ENCODE results near the gene C1QTNF8.

Gene C1QTNF8

GRCh38 chr16:1043881-1044451 lies 52.1 kb downstream of the C1QTNF8 start:
- H3K4me3 ChIP-seq (ENCODE audit: low read depth, low read length) = no peak overlapping the region
- no peak for DNase-seq (ENCODE audit: low read depth, low spot score)
- TF ChIP-seq, protein P1, sequence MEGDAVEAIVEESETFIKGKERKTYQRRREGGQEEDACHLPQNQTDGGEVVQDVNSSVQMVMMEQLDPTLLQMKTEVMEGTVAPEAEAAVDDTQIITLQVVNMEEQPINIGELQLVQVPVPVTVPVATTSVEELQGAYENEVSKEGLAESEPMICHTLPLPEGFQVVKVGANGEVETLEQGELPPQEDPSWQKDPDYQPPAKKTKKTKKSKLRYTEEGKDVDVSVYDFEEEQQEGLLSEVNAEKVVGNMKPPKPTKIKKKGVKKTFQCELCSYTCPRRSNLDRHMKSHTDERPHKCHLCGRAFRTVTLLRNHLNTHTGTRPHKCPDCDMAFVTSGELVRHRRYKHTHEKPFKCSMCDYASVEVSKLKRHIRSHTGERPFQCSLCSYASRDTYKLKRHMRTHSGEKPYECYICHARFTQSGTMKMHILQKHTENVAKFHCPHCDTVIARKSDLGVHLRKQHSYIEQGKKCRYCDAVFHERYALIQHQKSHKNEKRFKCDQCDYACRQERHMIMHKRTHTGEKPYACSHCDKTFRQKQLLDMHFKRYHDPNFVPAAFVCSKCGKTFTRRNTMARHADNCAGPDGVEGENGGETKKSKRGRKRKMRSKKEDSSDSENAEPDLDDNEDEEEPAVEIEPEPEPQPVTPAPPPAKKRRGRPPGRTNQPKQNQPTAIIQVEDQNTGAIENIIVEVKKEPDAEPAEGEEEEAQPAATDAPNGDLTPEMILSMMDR (IDR thresholded peaks at IDR 0.05; ENCODE audit: low read depth, low read length) = no peak
- in situ Hi-C loops (cut with HindIII; ENCODE audit: low sequenced_read_pairs) = no loop called here

DNA sequence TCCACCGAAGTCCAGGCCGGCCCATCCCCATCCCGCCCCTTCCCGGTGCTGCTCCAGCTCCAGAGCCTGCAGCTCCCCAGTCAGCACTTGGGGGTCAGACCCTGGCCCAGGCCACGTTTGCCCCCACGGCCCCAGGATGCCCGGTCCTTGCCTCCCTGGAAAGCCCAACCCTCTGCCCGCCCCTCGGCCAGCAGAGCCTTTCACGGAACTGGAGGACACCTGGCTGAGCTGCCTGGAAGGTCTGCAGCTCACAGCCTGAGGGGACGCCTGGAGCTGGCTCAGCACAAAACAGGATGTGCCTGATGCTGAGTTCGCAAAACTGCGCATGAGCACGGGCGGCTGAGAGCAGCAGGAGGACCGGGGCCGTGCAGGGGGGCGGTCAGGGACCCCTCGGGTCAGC lies 53.2 kb downstream of the C1QTNF8 start:
- no peak for DNase-seq (ENCODE audit: low read depth, low spot score)
- H3K4me3 ChIP-seq (ENCODE audit: low read depth, low read length) = no peak overlapping the region
- in situ Hi-C loops (cut with HindIII; ENCODE audit: low sequenced_read_pairs) = no loop called here
- TF ChIP-seq, protein P1 (IDR thresholded peaks at IDR 0.05; ENCODE audit: low read depth, low read length) = no peak

DNA sequence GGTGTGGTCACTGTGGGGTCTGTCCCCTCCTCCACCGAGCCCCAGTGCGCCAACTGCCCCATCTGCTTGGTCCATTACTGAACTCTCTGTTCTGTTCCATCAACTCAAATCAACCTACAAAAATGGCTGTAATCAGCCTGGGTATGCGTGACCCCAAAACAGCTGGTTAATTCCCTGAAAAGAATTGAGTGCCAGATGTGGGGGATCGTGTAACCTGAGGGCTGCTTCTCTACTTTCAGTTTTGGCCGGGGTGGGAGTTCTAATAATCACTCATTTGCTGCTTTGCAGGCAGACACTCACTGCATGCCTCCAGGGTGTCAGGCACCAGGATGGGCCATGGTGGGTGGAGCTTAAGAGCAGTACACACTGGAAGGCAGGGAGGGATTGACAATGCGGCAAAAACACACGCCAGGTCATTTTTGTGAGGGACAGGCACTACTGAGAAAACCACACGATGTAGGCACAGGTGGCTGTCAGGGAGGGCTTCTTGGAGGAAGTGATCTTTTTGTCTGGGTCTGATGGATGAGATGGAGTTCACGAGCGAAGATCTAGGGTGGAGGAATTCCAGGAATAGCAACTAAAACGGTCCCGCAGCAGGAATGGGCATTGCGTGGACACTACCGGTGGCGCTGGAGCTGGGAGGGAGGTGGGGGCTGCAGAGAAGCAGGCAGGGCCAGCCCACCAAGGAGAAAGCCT lies 53.8 kb downstream of the C1QTNF8 start:
- DNase-seq (ENCODE audit: low read depth, low spot score) = no peak
- TF ChIP-seq, protein P1 (IDR thresholded peaks at IDR 0.05; ENCODE audit: low read depth, low read length) = no peak
- in situ Hi-C loops (cut with HindIII; ENCODE audit: low sequenced_read_pairs) = no loop called here
- no peak overlapping the region for H3K4me3 ChIP-seq (ENCODE audit: low read depth, low read length)

DNA sequence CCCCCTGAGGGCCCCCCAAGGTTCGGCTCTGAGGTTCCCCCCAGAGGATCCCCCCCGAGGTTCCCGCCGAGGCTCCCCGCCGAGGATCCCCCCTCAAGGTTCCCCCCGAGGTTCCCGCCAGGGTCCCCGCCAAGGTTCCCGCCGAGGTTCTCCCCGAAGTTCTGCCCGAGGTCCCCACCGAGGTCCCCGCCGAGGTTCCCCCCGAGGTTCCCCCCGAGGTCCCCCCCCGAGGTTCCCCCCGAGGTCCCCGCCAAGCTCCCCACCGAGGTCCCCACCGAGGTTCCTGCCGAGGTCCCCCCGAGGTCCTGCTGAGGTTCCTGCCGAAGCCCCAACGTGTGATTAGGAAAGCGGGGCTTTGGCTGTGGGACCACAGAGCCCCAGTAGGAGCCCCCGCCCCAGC lies 55.7 kb downstream of the C1QTNF8 start:
- no peak overlapping the region for H3K4me3 ChIP-seq (ENCODE audit: low read depth, low read length)
- in situ Hi-C loops (cut with HindIII; ENCODE audit: low sequenced_read_pairs) = no loop called here
- DNase-seq (ENCODE audit: low read depth, low spot score) = no peak
- TF ChIP-seq, protein P1 (IDR thresholded peaks at IDR 0.05; ENCODE audit: low read depth, low read length) = no peak

DNA sequence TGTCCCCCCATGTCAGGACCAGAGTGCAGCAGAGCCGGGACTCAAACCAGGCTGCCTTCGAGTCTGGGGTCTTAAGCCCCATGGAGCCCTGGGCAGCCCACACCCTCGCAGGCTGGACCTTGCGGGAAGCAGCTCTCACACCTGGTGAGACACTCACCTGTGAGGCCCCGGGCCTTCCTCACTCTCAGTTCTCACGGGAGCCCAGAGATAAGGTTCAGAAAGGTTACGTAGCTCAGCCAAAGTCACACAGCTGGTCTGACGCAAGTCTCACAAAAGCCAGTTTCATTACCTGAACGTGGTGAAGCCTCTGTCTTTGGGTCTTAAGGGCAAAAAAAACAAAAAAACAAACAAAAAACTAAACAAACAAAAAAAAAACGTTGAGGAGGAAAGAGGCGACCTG lies 56.3 kb downstream of the C1QTNF8 start:
- in situ Hi-C loops (cut with HindIII; ENCODE audit: low sequenced_read_pairs) = no loop called here
- H3K4me3 ChIP-seq (ENCODE audit: low read depth, low read length) = no peak overlapping the region
- DNase-seq (ENCODE audit: low read depth, low spot score) = no peak
- TF ChIP-seq, protein P1 (IDR thresholded peaks at IDR 0.05; ENCODE audit: low read depth, low read length) = no peak

DNA sequence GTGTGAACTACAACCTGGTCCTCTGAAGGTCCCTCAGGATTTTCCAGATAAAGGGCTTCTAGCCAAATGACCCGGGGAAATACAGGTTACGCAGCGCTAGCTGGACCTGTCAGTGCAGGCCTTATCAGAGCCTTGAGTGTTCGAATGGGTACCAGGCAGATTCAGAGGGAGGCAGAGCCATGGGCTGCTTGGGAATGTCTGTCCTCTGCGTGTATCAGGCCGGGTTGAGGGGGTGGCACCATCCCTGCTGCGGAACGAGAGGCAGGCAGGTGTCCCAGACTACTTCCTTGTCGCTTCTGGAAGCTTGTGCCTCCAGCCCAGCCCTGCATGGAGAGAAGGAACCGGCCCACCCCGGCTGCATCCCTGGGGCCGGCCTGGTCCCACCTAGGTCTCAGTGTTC lies 57.1 kb downstream of the C1QTNF8 start:
- in situ Hi-C loops (cut with HindIII; ENCODE audit: low sequenced_read_pairs) = no loop called here
- TF ChIP-seq, protein P1 (IDR thresholded peaks at IDR 0.05; ENCODE audit: low read depth, low read length) = no peak
- no peak overlapping the region for H3K4me3 ChIP-seq (ENCODE audit: low read depth, low read length)
- DNase-seq (ENCODE audit: low read depth, low spot score) = no peak

Data from astrocyte of the spinal cord (primary cell).